ENCODE results near the gene SH3RF1.

The SH3RF1 gene

GRCh38 chr4:169236873-169237626, 33.7 kb downstream of the SH3RF1 start:
- intact Hi-C loops (cut with DNase I) = no loop called here
- peak in 3 of 42 donors; percentile 23 to 56 (median 45) for DNase-seq

GRCh38 chr4:169236078-169236477, 34.7 kb downstream of the SH3RF1 start:
- intact Hi-C loops (cut with DNase I) = no loop called here

GRCh38 chr4:169234137-169234855, 36.5 kb downstream of the SH3RF1 start:
- intact Hi-C loops (cut with DNase I) = no loop called here
- DNase-seq = no peak

More at GRCh38 chr4:169236078-169236477, 34.7 kb downstream of the SH3RF1 start:
- DNase-seq = no peak

GRCh38 chr4:169233691-169234090, 37.1 kb downstream of the SH3RF1 start:
- no peak for DNase-seq
- intact Hi-C loops (cut with DNase I) = no loop called here

- intact Hi-C loops (cut with DNase I) = no loop called here
- no peak for DNase-seq
These were observed 39.0 kb downstream of the SH3RF1 start for GRCh38 chr4:169231647-169232262.

- peak in 13 of 42 donors; percentile 9 to 75 (median 26) for DNase-seq
- intact Hi-C loops (cut with DNase I) = no loop called here
These were observed 41.2 kb downstream of the SH3RF1 start for GRCh38 chr4:169229571-169230028.

GRCh38 chr4:169228076-169228475, 42.7 kb downstream of the SH3RF1 start:
- no peak for DNase-seq
- intact Hi-C loops (cut with DNase I) = no loop called here

GRCh38 chr4:169226565-169226964, 44.2 kb downstream of the SH3RF1 start:
- intact Hi-C loops (cut with DNase I) = no loop called here
- no peak for DNase-seq

GRCh38 chr4:169225812-169226211, 44.9 kb downstream of the SH3RF1 start:
- intact Hi-C loops (cut with DNase I) = no loop called here
- DNase-seq = no peak

GRCh38 chr4:169225058-169225751, 45.6 kb downstream of the SH3RF1 start:
- peak in 2 of 42 donors; percentile 12 to 40 for DNase-seq
- intact Hi-C loops (cut with DNase I) = no loop called here

GRCh38 chr4:169222761-169223160, 48.0 kb downstream of the SH3RF1 start:
- DNase-seq = no peak
- intact Hi-C loops (cut with DNase I) = no loop called here

- no peak for DNase-seq
- intact Hi-C loops (cut with DNase I) = no loop called here
These were observed 49.1 kb downstream of the SH3RF1 start for GRCh38 chr4:169221662-169222061.

- no peak for DNase-seq
- intact Hi-C loops (cut with DNase I) = no loop called here
These were observed 49.8 kb downstream of the SH3RF1 start for GRCh38 chr4:169220854-169221411.

GRCh38 chr4:169220447-169220846, 50.3 kb downstream of the SH3RF1 start:
- no peak for DNase-seq
- intact Hi-C loops (cut with DNase I) = no loop called here

GRCh38 chr4:169219440-169219839, 51.3 kb downstream of the SH3RF1 start:
- no peak for DNase-seq
- intact Hi-C loops (cut with DNase I) = no loop called here

GRCh38 chr4:169215656-169216055, 55.1 kb downstream of the SH3RF1 start:
- intact Hi-C loops (cut with DNase I) = no loop called here
- no peak for DNase-seq

GRCh38 chr4:169212981-169213380, 57.8 kb downstream of the SH3RF1 start:
- intact Hi-C loops (cut with DNase I) = no loop called here
- no peak for DNase-seq

- intact Hi-C loops (cut with DNase I) = no loop called here
- DNase-seq = no peak
These were observed 60.1 kb downstream of the SH3RF1 start for GRCh38 chr4:169210504-169211118.

- intact Hi-C loops (cut with DNase I) = no loop called here
- DNase-seq = no peak
These were observed 61.3 kb downstream of the SH3RF1 start for GRCh38 chr4:169209388-169209883.
